GM18511 (cell line): ENCODE data around the gene KCNJ12.
"Not testable (repeated sequence)": the region's sequence is repeated elsewhere in the genome, so short reads cannot be mapped to it uniquely, and the experiment has no call there.

Experiments
- ATAC-seq: cut with Tn5 transposase; IDR thresholded peaks from one replicate; pipeline ENCODE4 v1.9.1; 2021; ENCODE audit warnings: mild to moderate bottlenecking, moderate library complexity; ENCODE audit not compliant: unreplicated experiment

Gene KCNJ12

DNA sequence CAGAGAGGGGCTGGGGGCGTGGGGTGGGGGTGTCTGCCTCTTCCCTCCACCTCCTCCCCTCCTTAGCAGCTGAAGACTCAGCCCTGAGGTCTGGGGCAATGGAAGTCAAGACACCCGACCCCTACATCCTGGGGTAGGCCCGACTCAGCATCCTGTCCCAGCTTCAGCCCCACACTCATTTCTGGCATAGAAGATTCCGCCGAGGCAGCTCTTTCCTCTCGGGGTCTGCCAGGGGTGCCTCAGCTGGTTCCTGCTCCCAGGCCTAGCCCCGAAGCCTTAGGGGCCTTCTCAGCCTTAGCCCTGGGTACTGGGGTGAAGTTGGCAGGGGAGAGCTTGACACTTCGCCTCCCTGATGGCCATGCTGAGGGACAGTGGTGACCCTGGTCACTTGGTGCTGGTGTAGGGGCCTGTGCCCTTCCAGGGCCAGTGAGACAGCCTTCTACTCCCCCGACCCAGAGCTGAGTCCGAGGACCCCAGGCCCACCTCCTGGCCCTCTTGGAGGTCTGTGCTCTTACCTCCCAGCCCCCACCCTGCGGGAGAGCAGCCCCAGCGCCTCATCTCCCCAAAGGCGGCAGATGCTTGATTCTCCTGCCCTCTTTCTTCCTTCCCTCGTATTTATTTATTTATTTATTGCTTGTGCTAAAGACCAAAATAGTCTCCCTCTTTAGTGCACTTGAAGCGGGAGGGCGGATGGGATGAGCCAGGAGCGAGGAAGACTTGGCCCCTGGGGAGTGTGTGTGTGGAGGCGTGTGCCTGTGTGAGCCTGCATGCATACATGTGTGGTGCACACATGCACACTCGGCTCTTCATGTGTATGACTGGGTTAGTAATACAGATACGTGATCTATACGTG, 42.5 kb downstream of the KCNJ12 start:
- ATAC-seq: no peak

DNA sequence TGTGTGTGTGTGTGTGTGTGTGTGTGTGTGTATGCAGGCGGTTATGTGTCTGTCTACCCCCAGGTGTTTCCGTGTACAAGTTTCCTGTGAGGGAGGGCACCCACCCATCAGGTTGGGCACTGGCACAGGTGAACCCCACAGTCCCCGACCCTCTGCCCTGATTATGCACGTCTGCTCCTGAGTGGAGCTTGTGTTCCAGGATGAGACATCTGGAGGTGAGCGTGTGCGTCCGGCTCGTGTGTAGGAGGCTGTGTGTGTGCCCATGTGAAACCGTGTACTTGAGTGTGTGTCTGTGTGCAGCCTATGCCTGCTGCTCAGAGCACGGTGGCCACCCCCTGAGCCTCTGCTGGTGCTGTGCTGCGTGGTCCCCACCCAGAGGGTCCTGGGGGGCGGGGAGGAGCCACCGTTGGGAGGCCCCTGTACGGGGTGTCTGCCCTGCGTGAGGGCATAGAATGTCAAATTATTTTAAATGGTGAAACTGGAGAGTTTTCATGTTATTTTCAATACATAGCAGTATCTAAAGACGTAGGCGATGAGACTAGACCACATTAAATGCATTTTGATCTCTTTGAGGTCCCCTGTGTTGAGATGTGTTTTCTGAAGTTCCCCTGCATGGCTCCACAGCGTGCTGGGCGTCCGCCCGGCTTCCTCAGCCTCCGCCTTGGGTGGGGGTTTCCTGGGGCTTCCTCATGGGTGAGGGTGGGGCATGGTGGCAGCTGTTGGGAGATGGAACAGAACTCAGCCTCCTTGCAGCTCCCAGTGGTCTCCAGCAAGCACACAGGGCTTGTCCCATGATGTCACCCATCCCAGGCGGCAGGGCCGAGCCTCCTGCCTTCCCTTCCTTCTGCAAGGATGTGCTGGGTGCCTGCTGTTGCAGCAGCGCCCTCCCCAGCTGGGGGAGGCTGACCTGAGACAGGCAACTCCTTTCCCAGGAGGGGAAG, 43.4 kb downstream of the KCNJ12 start:
- no peak for ATAC-seq

DNA sequence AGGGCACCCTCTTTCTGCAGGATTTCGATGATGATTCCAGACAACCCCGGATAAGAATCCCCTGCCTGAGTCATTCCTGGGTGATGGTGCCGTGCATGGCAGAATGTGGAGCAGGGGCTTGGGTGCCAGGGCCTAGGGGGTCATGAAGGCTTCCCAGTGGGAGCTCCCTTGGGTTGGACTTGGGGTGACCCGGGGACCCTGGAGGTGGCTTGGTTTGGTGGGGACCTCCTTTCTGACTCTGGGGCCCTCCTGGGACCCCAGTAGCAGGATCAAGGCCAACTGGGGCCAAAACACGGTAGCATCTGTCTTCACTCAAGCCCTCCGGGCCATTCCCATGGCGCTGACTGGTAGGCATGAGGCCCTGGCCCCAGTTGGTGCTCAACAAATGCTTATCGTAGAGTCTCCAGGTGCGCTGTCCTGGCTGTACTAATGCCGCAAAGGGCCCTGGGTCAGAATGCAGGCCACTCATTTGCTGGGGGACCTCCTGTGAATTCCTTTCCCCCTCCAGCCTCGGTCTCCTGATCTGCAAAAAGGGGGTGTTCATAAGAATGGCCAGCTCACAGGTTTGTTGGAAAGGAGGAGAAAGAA, 44.4 kb downstream of the KCNJ12 start:
- not testable (repeated sequence) for ATAC-seq

DNA sequence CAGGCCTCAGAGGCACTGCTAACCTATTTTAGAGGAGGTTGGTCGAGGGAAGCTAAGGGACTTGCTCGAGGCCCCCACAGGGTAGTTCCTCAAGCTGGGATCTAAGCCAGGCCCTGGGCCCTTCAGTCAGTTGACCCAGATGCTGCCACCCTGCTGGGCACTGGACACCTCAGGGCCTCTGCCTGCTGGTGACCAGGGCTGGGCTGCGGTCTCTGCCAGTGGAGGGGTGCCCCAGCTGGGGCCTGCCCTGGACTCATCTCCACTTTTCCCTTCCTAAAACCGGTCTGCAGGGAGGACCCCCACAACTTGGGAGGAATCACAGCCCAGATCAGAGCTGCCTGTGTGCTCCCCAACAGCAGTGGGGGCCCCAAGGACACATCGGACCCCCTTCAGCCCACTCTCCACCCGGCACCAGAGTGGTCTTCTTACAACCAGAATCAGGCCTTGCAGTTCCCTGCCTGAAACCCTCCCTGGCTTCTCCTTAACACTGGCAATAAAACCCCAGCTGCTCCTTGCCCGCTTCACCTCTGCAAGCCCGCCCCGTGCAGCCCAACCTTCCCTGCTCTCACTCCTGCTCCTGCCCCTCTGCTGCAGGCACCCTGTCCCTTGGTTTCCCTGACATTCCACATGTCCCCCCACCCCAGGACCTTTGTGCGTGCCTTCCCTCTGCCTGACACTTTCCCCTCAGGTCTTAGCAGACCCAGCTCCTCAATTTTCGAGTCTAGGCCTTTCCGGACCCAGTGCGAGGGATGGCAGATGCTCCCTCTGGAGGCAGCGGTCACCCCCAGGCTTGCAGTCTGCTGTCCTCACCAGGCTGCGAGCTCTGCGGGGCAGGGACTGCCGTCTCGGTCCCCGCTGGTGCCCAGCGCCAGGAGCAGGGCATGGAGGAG, 45.5 kb downstream of the KCNJ12 start:
- not testable (repeated sequence) for ATAC-seq

DNA sequence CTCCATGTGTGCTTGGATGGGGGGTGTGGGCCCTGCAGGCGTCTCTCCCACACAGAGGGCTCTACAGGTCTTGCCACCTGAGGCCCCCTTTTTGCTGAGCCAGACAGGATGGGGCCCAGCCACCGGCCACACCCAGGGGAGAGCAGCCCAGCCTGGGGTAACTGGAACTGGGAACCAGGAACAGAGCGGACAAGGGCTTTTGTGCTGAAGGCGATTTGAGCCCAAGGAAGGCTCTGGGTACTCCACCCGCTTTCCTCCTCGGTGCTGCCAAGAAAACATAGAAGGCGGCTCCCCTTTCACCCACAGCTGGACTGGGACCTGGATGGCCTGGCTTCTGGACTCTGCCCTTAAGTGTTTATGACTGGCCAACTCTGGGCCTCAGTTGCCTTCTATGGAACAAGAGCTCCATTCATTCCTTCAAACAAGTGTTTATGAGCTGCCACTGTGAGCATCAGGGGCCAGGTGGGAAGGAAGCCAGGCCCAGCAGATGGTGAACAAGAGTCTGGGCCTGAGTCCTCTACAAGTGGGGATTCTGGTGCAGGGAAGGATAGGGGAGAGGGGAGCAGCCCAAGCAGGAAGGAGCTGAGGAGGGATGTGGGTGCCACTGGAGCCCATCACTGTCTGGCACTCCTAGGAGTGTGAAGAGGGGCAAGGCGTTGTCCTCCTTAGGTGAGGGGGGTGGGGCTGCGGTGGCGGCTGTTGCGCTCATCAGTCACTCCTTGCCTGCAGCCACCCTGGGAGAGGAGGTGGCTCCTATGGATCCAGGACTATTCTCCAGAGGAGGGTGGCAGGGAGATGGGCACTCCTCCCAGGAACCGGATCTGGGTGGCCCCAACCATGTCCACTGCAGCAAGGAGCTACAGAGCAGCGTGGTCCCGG, 46.4 kb downstream of the KCNJ12 start:
- not testable (repeated sequence) for ATAC-seq

DNA sequence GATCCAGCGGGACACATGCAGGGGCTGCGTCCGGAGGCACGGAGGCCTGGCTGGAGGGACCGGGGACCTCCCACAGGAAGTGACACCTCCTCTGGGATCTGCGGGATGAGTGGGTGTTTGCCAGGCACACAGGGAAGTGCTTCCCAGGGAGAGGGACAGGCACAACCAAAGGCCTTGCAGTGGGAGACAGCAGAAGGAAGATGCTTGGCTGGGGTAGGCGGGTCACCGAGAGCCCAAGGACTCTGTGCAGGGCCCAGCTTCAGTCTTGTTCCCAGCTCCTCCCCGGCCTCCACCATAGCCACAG, 47.0 kb downstream of the KCNJ12 start:
- ATAC-seq: not testable (repeated sequence)

DNA sequence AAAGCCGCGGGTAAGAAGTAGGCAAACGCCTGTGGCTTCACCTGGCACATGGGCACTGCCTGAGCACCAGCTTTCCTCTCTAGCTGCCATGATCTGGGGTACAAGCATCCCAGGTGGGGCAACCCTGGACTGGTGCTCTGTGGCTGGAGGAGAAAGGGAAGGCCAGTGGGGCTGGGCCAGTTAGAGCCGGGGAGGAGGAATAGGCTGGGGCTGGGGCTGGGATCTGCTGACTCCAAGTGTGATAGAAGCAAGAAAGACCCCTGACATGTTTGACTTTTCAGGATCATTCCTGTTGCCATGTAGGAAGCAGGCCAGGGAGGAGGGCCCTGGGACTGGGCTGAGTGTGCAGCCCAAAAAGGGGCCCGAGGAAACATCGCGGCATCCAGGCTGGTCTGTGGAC, 48.5 kb downstream of the KCNJ12 start:
- not testable (repeated sequence) for ATAC-seq

DNA sequence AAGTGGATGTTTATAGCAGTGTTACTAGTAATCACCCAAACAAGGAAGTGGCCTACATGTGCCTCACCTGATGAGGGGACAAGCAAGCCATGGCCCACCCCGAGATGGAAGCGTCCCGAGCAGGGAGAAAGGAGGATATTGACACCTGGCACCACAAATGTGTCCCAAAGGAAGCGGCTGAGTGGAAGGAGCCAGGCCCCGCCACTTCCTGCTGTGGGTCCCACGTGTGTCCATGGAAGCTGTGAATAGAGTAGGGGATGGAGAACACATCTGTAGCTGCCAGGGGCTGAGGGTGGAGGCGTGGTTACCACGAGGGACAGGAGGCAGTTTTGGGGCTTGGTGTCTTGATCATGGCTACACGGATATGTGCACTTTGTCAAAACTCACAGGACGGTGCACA, 49.2 kb downstream of the KCNJ12 start:
- ATAC-seq: no peak

DNA sequence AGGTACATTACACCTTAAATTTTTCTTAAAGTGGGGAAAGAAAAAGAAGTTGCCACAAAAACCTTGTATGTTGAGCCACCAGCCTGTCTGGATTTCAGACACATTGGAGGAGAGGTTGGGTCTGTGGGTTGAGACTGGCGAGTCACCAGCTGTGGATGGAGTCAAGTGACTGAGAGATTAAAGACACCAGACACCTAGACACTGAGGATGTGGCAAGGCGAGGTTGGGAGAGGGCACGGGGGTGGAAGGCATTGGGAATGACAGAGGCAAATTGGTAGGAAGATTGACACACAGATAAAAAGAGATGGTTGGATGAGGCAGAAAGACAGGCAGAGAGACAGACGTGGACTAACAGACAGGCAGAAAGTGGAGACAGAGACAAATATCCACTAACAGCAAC, 49.6 kb downstream of the KCNJ12 start:
- ATAC-seq: no peak

DNA sequence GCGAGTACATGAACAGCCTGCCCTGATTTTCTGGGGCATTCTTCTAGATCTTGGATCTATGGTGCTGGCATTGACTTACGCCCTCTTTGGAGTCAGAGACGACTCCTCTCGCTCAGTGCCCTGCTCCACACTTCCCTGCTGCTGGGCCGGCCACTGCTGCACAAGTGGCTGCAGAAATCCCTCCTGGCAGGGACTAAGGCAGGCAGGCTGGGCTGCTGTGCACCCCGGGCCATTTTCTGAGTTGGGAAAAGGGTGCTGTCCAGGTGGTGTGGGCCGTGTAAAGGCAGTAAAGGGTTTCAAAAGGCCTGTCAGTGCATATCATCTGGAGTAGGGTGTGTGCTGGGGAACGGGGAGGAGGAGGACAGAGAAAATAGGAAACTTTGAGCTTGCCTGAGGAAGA, 50.1 kb downstream of the KCNJ12 start:
- ATAC-seq: not testable (repeated sequence)

DNA sequence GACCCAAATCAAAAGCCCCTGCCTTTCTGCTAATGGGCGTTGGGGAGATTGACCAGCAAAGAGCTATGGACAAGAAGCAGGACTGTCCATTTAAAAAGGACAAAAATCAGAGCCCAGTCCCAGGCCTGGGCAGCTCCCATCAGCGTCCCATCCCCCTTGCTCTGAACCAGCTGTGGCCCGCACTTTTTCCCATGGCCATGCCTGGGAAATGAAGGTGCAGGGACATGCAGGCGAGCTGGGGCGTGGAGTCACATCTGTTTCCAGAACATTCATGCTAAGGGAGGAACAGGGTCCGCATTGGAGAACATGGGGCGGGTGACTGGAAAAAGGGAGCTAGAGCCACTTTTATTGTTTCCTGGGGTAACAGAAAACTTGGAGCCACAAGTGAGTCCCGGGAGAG, 50.7 kb downstream of the KCNJ12 start:
- not testable (repeated sequence) for ATAC-seq

DNA sequence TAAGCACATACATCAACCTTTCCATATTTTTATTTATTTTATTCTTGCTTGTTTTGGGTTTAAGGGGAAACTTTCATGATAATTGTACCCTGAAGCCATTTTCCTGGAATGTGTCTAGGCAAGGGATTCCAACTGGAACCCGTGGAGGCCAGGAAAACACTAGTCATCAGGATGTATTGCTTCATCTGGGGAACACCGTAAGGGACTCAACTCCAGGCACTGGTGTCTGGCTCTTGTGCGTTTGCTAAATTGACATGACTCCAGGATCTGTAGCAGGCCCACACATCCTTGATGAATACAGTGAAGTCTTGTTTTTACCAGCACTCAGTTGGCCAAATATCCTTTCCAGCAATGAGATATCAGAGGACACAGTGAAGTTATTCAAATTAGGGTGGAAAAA, 51.6 kb downstream of the KCNJ12 start:
- not testable (repeated sequence) for ATAC-seq

DNA sequence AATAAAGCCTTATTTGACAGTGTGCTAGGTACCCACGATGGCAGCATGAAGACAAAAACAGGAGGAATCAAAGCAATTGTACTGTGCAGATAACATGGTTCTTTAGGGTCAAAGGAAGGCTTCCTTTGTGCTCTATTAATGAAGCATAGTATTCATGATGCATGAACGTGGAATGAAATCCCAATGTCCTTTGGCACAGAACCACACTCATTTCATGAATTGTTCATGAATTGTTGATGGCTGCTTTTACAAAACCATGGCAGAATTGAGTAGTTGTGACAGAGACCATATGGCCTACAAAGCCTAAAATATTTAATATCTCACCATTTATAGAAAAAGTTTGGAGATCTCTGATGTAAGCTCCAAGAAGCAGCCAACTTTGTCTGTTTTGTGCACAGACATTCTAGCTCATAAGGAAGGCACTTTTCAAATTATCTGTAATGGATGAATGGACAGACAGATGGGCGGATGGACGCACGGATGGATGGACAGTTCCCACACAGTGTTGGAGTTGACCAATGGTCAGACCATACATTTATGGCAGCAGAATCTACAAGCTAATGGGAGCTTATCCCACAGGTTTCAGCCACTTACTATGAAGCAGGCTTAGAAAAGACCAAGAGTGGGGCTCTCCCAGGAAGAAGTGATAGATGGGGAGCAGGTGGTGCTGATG, 52.7 kb downstream of the KCNJ12 start:
- ATAC-seq: not testable (repeated sequence)

DNA sequence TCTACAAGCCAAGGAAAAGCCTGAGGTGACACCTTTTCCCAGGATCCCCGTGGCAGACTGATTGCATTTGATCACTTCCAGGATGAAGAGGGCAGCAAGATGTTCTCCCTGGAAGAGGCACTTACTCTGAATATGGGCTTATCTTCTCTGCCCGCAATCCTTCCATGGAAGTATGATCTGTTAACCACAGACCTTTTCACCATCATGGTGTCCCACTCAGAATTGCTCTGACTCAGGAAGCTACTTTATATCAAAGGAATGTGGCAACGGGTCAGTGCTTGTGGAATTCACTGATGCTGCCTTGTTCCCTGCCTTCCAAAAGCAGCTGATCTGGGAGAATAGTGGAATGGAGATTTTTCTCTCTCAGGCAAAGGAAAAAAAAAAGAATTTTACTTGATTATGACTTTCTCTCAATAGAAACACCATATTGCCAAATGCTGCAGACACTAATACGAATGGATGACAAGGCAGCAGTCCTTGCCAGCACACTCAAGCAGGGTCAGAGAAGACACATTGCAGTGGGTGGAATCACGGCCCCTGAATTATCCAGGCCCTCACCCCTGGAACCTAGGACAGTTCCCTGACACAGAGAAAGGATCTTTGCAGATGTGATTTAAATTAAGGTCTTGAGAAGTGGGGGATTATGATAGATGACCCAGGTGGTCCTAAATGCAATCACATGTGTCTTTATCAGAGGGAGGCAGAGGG, 53.9 kb downstream of the KCNJ12 start:
- not testable (repeated sequence) for ATAC-seq

DNA sequence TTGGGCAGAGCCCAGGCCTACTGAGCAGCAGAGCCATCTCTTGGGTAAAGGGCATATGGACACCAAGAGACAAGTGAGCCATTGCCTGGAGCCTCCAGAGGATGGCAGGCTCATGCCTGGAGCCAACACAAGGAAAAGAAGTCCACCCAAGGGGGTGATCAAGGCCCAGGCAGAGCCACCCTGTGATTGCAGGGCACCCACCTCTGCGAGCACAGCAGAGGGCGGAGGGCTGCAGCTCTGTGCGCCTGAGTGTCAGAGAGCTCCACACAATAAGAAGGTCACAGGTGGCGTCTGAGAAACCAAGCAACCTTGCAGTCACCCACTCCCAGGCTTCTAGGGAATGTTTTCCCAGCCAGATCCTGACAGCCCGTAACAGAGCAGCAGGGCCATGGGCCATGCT, 57.8 kb downstream of the KCNJ12 start:
- ATAC-seq: not testable (repeated sequence)

DNA sequence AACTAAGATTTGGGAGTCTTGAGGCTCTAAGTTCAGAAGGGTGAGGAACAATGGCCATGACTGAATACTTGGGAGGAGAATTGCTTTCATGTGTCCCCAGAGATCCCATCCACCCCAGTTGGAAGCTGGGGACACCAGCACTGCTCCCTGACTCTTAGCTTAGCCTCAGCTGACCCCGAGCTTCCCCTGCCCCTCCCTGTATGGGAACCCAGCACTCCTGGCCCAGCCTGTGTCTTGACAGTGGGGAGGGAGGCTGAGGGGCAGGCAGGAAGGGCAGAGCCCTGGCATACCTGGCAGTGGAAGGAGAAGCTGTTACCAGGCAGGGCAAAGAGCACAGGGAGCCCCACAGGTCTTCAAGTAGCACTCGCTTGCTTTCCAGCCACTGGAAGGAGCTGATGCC, 58.8 kb downstream of the KCNJ12 start:
- not testable (repeated sequence) for ATAC-seq

DNA sequence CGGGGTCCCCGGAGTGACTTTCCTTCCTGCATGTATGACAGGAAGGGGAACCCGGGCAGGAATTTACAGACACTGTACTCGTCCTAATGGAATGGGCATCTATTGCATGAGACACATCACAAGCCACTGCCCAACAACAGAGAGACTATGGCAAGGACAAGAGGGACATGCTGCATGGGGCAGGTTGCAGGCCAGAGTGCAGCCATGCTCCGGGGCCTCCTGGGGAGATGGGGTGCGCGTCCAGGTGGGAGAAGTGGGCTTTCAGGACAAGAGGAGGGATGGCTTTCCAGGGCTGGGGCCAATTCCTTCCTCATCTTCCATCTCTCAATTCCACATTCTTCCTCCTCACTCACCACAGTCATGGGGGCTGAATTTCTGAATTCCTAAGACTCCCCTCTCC, 60.3 kb downstream of the KCNJ12 start:
- ATAC-seq: not testable (repeated sequence)
